ENCODE data around the gene ABCC6.

GRCh38 chr16:16158741-16159374 lies 64.4 kb downstream of the ABCC6 start:
- TF ChIP-seq CTCF (IDR thresholded peaks at IDR 0.05) (no peak), TCF7L2 (IDR thresholded peaks at IDR 0.05; ENCODE audit: low read depth, low read length) (no peak), POLR2AphosphoS5 (IDR thresholded peaks at IDR 0.05; ENCODE audit: low read depth, low read length) (no peak), SIN3A (IDR thresholded peaks at IDR 0.05; ENCODE audit: borderline replicate concordance, insufficient read depth, low read depth, low read length) (no peak)
- TF ChIP-seq, protein P1, sequence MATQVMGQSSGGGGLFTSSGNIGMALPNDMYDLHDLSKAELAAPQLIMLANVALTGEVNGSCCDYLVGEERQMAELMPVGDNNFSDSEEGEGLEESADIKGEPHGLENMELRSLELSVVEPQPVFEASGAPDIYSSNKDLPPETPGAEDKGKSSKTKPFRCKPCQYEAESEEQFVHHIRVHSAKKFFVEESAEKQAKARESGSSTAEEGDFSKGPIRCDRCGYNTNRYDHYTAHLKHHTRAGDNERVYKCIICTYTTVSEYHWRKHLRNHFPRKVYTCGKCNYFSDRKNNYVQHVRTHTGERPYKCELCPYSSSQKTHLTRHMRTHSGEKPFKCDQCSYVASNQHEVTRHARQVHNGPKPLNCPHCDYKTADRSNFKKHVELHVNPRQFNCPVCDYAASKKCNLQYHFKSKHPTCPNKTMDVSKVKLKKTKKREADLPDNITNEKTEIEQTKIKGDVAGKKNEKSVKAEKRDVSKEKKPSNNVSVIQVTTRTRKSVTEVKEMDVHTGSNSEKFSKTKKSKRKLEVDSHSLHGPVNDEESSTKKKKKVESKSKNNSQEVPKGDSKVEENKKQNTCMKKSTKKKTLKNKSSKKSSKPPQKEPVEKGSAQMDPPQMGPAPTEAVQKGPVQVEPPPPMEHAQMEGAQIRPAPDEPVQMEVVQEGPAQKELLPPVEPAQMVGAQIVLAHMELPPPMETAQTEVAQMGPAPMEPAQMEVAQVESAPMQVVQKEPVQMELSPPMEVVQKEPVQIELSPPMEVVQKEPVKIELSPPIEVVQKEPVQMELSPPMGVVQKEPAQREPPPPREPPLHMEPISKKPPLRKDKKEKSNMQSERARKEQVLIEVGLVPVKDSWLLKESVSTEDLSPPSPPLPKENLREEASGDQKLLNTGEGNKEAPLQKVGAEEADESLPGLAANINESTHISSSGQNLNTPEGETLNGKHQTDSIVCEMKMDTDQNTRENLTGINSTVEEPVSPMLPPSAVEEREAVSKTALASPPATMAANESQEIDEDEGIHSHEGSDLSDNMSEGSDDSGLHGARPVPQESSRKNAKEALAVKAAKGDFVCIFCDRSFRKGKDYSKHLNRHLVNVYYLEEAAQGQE (IDR thresholded peaks at IDR 0.05; ENCODE audit: insufficient read depth in 1 of 2, low read depth in 2 of 2, low read length in 1 of 2): no peak
